Left colon (tissue), 2 donors: ENCODE results near the gene SALL3. TPM values are rescaled to one million over a fixed set of nuclear protein-coding genes. Genes with fewer than 3 reads are reported as not detected.
"Not testable (repeated sequence)": the region's sequence is repeated elsewhere in the genome, so short reads cannot be mapped to it uniquely, and the experiment has no call there.

ENCODE experiments used
- ATAC-seq: fragments of 200-7000 bp; cut with Tn5 transposase; one replicate; pipeline ENCODE4 v1.9.1; 2020; ENCODE audit warnings: mild to moderate bottlenecking, moderate library complexity
- DNase-seq, 2 donors: peaks; one replicate each; pipeline ENCODE4 v3.0.0-alpha.2; 2020
- intact Hi-C, 2 donors: fragments of 100-400 bp; cut with DNase I in 1 of 2; cut with micrococcal nuclease in 1 of 2; formaldehyde crosslinking; loops; one replicate each; pipeline versions ENCODE4 v1.11.2 to v1.14.0; 2022; cut with DNase I, micrococcal nuclease
- long read RNA-seq: library from polyadenylated mRNA; unstranded; transcript quantifications from one replicate; pipeline ENCODE4 v2.0.0, GENCODE V29; 2021
- total RNA-seq, 2 donors: library from RNA; stranded (reverse); fragmentation: NEBNext Ultra II Directional; extraction: Animal tissue kit (Norgen Biotek cat#: 25700); gene quantifications; one replicate each; pipeline ENCODE4 v1.2.1, GENCODE V29; 2021
- donor health status: DM: no; HTN: no; CAD: no.
- donor health status: DM: yes; HTN: yes; CAD: no.

SALL3 gene
- total RNA-seq: not detected
- long read RNA-seq: 0 reads

- intact Hi-C loops: no loop called here
- ATAC-seq (no peak), DNase-seq (no peak)
Measured at GRCh38 chr18:78979730-78980278, at the start of gene SALL3. SALL3 (plus strand) TSS chr18:78979818; CDS start chr18:78980275, 457 bp downstream.

GRCh38 chr18:78932281-78932680 lies 47.3 kb upstream of the SALL3 start:
- intact Hi-C loops: no loop called here
- ATAC-seq: no peak
- DNase-seq: no peak

GRCh38 chr18:78934003-78934402 lies 45.6 kb upstream of the SALL3 start:
- intact Hi-C loops: no loop called here
- ATAC-seq (no peak), DNase-seq (no peak)

- DNase-seq (no peak), ATAC-seq (no peak)
- intact Hi-C loops: no loop called here
Measured at GRCh38 chr18:78934551-78935225, 44.9 kb upstream of the SALL3 start.

- intact Hi-C loops: no loop called here
- DNase-seq: no peak
- no peak for ATAC-seq
Measured at GRCh38 chr18:78935406-78935805, 44.2 kb upstream of the SALL3 start.

- ATAC-seq (no peak), DNase-seq (no peak)
- intact Hi-C loops: no loop called here
Measured at GRCh38 chr18:78936251-78937005, 43.2 kb upstream of the SALL3 start.

- ATAC-seq (no peak), DNase-seq (no peak)
- intact Hi-C loops: no loop called here
Measured at GRCh38 chr18:78937166-78937565, 42.5 kb upstream of the SALL3 start.

- ATAC-seq (no peak), DNase-seq (no peak)
- intact Hi-C loops: no loop called here
Measured at GRCh38 chr18:78939105-78939504, 40.5 kb upstream of the SALL3 start.

GRCh38 chr18:78939734-78940494 lies 39.7 kb upstream of the SALL3 start:
- intact Hi-C loops: no loop called here
- no peak for ATAC-seq
- DNase-seq: no peak

GRCh38 chr18:78942236-78942635 lies 37.4 kb upstream of the SALL3 start:
- DNase-seq, ATAC-seq, intact Hi-C loops: not testable (repeated sequence)

GRCh38 chr18:78945628-78946027 lies 34.0 kb upstream of the SALL3 start:
- DNase-seq: no peak
- no peak for ATAC-seq
- intact Hi-C loops: no loop called here

- intact Hi-C loops: no loop called here
- DNase-seq (no peak), ATAC-seq (no peak)
Measured at GRCh38 chr18:78947291-78947690, 32.3 kb upstream of the SALL3 start.

GRCh38 chr18:78948221-78948620 lies 31.4 kb upstream of the SALL3 start:
- intact Hi-C loops: no loop called here
- ATAC-seq (no peak), DNase-seq (no peak)

- intact Hi-C loops: no loop called here
- DNase-seq (no peak), ATAC-seq (no peak)
Measured at GRCh38 chr18:78948707-78949106, 30.9 kb upstream of the SALL3 start.

GRCh38 chr18:78949216-78949615 lies 30.4 kb upstream of the SALL3 start:
- DNase-seq: no peak
- no peak for ATAC-seq
- intact Hi-C loops: no loop called here

- intact Hi-C loops: no loop called here
- ATAC-seq (no peak), DNase-seq (no peak)
Measured at GRCh38 chr18:78950386-78950785, 29.2 kb upstream of the SALL3 start.

GRCh38 chr18:78953566-78953965 lies 26.1 kb upstream of the SALL3 start:
- DNase-seq (no peak), ATAC-seq (no peak)
- intact Hi-C loops: no loop called here

GRCh38 chr18:78955051-78955450 lies 24.6 kb upstream of the SALL3 start:
- intact Hi-C loops: no loop called here
- ATAC-seq (no peak), DNase-seq (no peak)

GRCh38 chr18:78957140-78957539 lies 22.5 kb upstream of the SALL3 start:
- intact Hi-C loops: no loop called here
- no peak for DNase-seq
- no peak for ATAC-seq

- no peak for DNase-seq
- intact Hi-C loops: no loop called here
- ATAC-seq: no peak
Measured at GRCh38 chr18:78960709-78961108, 18.9 kb upstream of the SALL3 start.
